Choroid plexus epithelial cell (primary cell): ENCODE results near the gene MAP7D1.

ENCODE experiments used
- DNase-seq: peaks from one replicate; pipeline ENCODE4 v3.0.0-alpha.2; 2010; ENCODE audit warnings: low read depth
- H3K4me3 ChIP-seq: 2 replicates; pipeline ENCODE4 v1.5.1; 2011; ENCODE audit warnings: low read depth, mild to moderate bottlenecking, control low read depth, low read length, moderate library complexity
- CTCF ChIP-seq: conservative IDR thresholded peaks from 2 replicates; pipeline ENCODE4 v1.5.1; 2011; ENCODE audit warnings: low read depth, mild to moderate bottlenecking, control low read depth, inconsistent platforms, low read length, moderate library complexity

The MAP7D1 gene

GRCh38 chr1:36150296-36151133 lies 5.4 kb upstream of the MAP7D1 start:
- peak overlapping the region; percentile 18 for H3K4me3 ChIP-seq
- peak; percentile 97 for DNase-seq
- no peak for TF ChIP-seq CTCF

DNA sequence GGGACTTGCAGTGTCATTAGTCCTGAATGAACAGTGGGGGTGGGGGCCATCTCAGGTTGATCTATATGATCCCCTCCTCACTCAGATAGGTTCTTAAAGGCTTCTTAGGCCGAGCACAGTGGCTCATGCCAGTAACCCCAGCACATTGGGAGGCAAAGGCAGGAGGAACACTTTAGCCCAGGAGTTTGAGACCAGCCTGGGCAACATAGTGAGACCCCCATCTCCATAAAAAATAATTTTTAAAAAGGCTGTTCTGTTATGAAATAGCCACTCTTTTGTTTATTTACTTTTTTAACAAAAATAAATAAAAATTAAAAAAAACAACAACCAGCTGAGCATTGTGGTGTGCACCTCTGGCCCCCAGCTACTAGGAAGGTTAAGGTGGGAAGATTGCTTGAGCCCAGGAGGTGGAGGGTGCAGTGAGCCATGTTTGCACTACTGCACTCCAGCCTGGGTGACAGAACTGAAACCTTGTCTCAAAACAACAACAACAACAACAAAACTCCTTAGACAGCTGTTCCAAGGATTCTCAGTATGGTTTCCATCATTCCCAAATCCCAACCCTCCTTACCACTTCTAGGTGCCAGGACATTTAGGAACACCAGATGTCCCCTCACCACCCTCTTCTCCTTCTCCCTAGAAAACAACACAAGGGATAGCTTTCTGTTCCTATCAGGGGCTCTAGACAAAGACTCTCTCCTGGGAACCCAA lies 4.7 kb upstream of the MAP7D1 start:
- no peak for DNase-seq
- H3K4me3 ChIP-seq = no peak overlapping the region
- no peak for TF ChIP-seq CTCF

DNA sequence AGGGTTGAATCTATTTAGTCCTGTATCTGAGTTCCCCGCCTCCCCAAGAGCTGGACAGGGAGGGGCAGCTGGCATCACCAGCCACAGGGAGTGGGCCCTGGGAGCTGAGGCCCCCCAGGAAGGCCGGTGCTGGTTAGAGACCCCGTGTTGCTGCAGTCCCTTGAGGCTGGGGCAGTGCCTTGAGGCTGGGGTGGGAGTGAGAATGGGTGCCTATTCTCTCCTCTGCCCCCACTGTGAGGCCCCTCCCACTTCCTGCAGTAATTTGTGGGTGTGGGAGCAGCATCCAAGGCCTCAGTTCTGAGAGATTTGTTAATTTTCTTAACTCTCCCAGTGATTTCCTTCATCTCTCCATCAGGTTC lies 4.1 kb upstream of the MAP7D1 start:
- no peak for TF ChIP-seq CTCF
- H3K4me3 ChIP-seq = no peak overlapping the region

GRCh38 chr1:36153476-36153875 lies 2.5 kb upstream of the MAP7D1 start:
- DNase-seq = no peak
- TF ChIP-seq CTCF = no peak
- H3K4me3 ChIP-seq = no peak overlapping the region

More for the DNA sequence above, 4.1 kb upstream of the MAP7D1 start:
- DNase-seq = no peak

GRCh38 chr1:36154335-36154734 lies 1.6 kb upstream of the MAP7D1 start:
- no peak overlapping the region for H3K4me3 ChIP-seq
- no peak for TF ChIP-seq CTCF
- DNase-seq = no peak

DNA sequence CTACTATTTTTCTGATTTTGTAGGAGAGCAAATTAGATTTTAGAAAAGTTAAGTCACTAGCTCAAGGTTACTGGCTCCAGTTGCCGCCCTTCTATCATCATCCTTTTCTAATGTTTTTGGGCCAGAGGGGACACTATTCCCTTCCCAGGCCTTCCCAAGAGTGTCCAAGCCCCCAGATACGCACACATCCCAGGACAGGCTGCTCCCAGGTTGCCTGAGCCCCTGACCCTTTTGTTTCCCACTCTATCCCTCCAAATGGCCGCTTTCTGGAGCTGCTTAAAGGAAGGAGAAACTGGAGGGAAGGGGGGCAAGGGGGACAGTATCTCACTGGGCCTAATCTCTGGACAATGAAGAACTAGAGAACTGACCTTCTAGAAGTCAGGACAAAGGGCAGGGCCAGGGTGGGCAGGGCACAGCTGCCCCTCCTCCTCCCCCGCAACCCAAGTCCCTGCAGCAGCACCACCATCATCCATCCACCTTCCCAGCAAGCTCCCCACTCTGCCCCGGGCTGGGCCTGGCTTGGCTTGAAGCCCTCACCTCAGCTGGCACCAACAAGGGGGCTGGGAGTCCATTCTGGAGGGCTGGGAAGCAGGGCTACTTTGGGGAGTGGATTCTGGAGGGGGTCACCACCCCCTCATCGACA lies 1.1 kb upstream of the MAP7D1 start:
- no peak for TF ChIP-seq CTCF
- DNase-seq = no peak

More for the DNA sequence above, 1.1 kb upstream of the MAP7D1 start:
- H3K4me3 ChIP-seq = peak overlapping the region; percentile 96
